Endothelial cell of umbilical vein (primary cell): ENCODE measurements around the gene EHBP1L1. TPM values are rescaled to one million over a fixed set of nuclear protein-coding genes. Genes with fewer than 3 reads are reported as not detected.

Experiments used
- BruUV-seq: library from RNA; stranded (reverse); fragments of 400-500 nt; replicated peaks from 2 replicates; lab custom pipeline; 2021; lab: Mats Ljungman, UMichigan
- CTCF ChIA-PET: fragments of 300-600, 350-600 bp; sonication (Branson Sonifier 250); formaldehyde crosslinking; loops from one replicate; lab custom pipeline; 2021; ENCODE audit warnings: antibody characterized with exemption, inconsistent platforms; lab: Charles Lee
- POLR2A ChIA-PET: fragments of 300-600, 350-600 bp; sonication (Branson Sonifier 250); formaldehyde crosslinking; loops from one replicate; lab custom pipeline; 2021; ENCODE audit warnings: antibody characterized with exemption, inconsistent platforms; lab: Charles Lee
- DNase-seq: peaks from one replicate; pipeline ENCODE4 v3.0.0-alpha.2; 2011; ENCODE audit warnings: low read depth, low spot score
- FAIRE-seq: peaks from 2 replicates; lab custom pipeline; 2011; peaks lifted over from hg19 to GRCh38; lab: Jason Lieb, UNC
- H2AFZ ChIP-seq: 2 replicates; pipeline ENCODE4 v1.6.0; 2012; ENCODE audit warnings: low read depth, low read length, control low read depth, inconsistent platforms
- H3K27ac ChIP-seq: 2 replicates; pipeline ENCODE4 v1.5.1; 2011; ENCODE audit warnings: low read depth, mild to moderate bottlenecking, control low read depth, low read length, moderate library complexity; ENCODE audit not compliant: insufficient read depth
- H3K27me3 ChIP-seq, 2 experiments: 2 replicates each; pipeline versions ENCODE4 v1.6.0 to v1.6.1; 2011; ENCODE audit warnings: low read length in 2 of 2, mixed read lengths in 1 of 2; ENCODE audit not compliant: control insufficient read depth in 2 of 2, insufficient read depth in 2 of 2
- H3K36me3 ChIP-seq, 2 experiments: 2 replicates in 1 of 2; 3 replicates in 1 of 2; pipeline ENCODE4 v1.5.1; 2011; ENCODE audit warnings: low read length in 2 of 2, mild to moderate bottlenecking in 1 of 2, moderate library complexity in 1 of 2; ENCODE audit not compliant: control insufficient read depth in 2 of 2, insufficient read depth in 2 of 2; ENCODE audit errors: extremely low read depth in 1 of 2
- H3K4me1 ChIP-seq: 3 replicates; pipeline ENCODE4 v1.5.1; 2011; ENCODE audit warnings: mild to moderate bottlenecking, low read length; ENCODE audit not compliant: control insufficient read depth, insufficient read depth; ENCODE audit errors: extremely low read depth
- H3K4me2 ChIP-seq: 2 replicates; pipeline ENCODE4 v1.6.1; 2011; ENCODE audit warnings: low read length, control low read depth, mixed read lengths; ENCODE audit not compliant: insufficient read depth
- H3K4me3 ChIP-seq, 3 experiments: fragments of 200-600 bp in 1 of 3; sonication (generic), shearing (Covaris generic) in 1 of 3; replicated peaks in 1 of 3; 2 replicates each; pipeline ENCODE4 v1.5.1; 2011 to 2016; ENCODE audit warnings: control low read depth in 3 of 3, low read length in 3 of 3, mild to moderate bottlenecking in 2 of 3, inconsistent platforms in 1 of 3, low read depth in 1 of 3, moderate library complexity in 1 of 3; ENCODE audit not compliant: insufficient read depth in 1 of 3
- H3K79me2 ChIP-seq: 2 replicates; pipeline ENCODE4 v1.6.0; 2012; ENCODE audit warnings: low read length, inconsistent platforms; ENCODE audit not compliant: control insufficient read depth, insufficient read depth
- H3K9ac ChIP-seq: replicated peaks from 2 replicates; pipeline ENCODE3; 2011; ENCODE audit warnings: low read length, control low read depth; ENCODE audit not compliant: insufficient read depth; ENCODE audit errors: extremely low read depth
- H3K9me1 ChIP-seq: replicated peaks from 3 replicates; pipeline ENCODE4 v1.6.0; 2011; ENCODE audit warnings: mild to moderate bottlenecking, low read length; ENCODE audit not compliant: control insufficient read depth, insufficient read depth; ENCODE audit errors: extremely low read depth
- H3K9me3 ChIP-seq: replicated peaks from 2 replicates; pipeline ENCODE4 v1.5.1; 2012; ENCODE audit warnings: low read length, inconsistent platforms; ENCODE audit not compliant: control insufficient read depth, insufficient read depth
- H4K20me1 ChIP-seq: replicated peaks from 2 replicates; pipeline ENCODE3; 2011; ENCODE audit warnings: mild to moderate bottlenecking, low read length; ENCODE audit not compliant: control insufficient read depth, insufficient read depth; ENCODE audit errors: extremely low read depth
- EZH2 ChIP-seq: IDR thresholded peaks from 2 replicates; pipeline ENCODE4 v1.6.1; 2012; ENCODE audit warnings: borderline replicate concordance, low read depth, mild to moderate bottlenecking, moderate library complexity, low read length, inconsistent platforms; ENCODE audit not compliant: severe bottlenecking
- FOS ChIP-seq: IDR thresholded peaks from 2 replicates; pipeline ENCODE4 v1.6.1; 2011; ENCODE audit warnings: mild to moderate bottlenecking, low read length, moderate library complexity, borderline replicate concordance; ENCODE audit not compliant: insufficient read depth
- GATA2 ChIP-seq: IDR thresholded peaks from 2 replicates; pipeline ENCODE4 v1.7.0; 2011; ENCODE audit warnings: low read depth, mild to moderate bottlenecking, moderate library complexity, mixed read lengths, low read length; ENCODE audit not compliant: insufficient read length, insufficient read depth
- JUN ChIP-seq: IDR thresholded peaks from 2 replicates; pipeline ENCODE4 v1.6.1; 2011; ENCODE audit warnings: borderline replicate concordance, low read depth; ENCODE audit not compliant: insufficient read length, insufficient read depth
- MYC ChIP-seq: IDR thresholded peaks from one replicate; pipeline ENCODE4 v1.6.1; 2011; ENCODE audit warnings: mild to moderate bottlenecking, low read depth, low read length
- POLR2A ChIP-seq: IDR thresholded peaks from 2 replicates; pipeline ENCODE4 v1.6.1; 2012; ENCODE audit warnings: low read depth, mild to moderate bottlenecking, control low read depth, low read length
- POLR2AphosphoS5 ChIP-seq: IDR thresholded peaks from 2 replicates; pipeline ENCODE4 v1.6.1; 2012; ENCODE audit warnings: low read depth, mild to moderate bottlenecking, control low read depth, low read length, moderate library complexity; ENCODE audit not compliant: insufficient read depth
- dilution Hi-C: fragments of 300-500 bp; cut with MboI; formaldehyde crosslinking; loops from one replicate; pipeline ENCODE4 v1.15.0; 2019; ENCODE audit warnings: low sequenced_read_pairs; ENCODE audit not compliant: extremely low pct_ligation_motif_present
- intact Hi-C: fragments of 100-400 bp; cut with micrococcal nuclease; formaldehyde crosslinking; loops from one replicate; pipeline ENCODE4 v1.10.0; 2022
- polyA plus RNA-seq, 4 experiments: library from polyadenylated mRNA; depleted of rRNA in 3 of 4; stranded (reverse) in 3 of 4; unstranded in 1 of 4; fragments of >200 nt; gene quantifications; 2 replicates each; pipeline versions ENCODE4 v1.2.1 to v1.2.3, GENCODE V29; 2011 to 2012; ENCODE audit warnings: missing spikeins in 1 of 4
- total RNA-seq: library from RNA; stranded (reverse); gene quantifications from 2 replicates; pipeline ENCODE4 v1.2.3, GENCODE V29; 2021
- TF ChIP-seq, protein P1 (sequence below): IDR thresholded peaks from 2 replicates; pipeline ENCODE4 v1.6.1; 2011; ENCODE audit not compliant: insufficient read depth, insufficient read length
- TF ChIP-seq, protein P2 (sequence below), 2 donors: IDR thresholded peaks; 1 replicate in 1 of 2; 2 replicates in 1 of 2; pipeline ENCODE4 v1.5.1; 2011; ENCODE audit warnings: low read length in 2 of 2, mild to moderate bottlenecking in 2 of 2, moderate library complexity in 2 of 2, control low read depth in 1 of 2, inconsistent platforms in 1 of 2, low read depth in 1 of 2; ENCODE audit not compliant: insufficient read depth in 1 of 2; ENCODE audit errors: extremely low read depth in 1 of 2

EHBP1L1 gene
- total and polyA plus RNA-seq, 2 donors (not counting 3 experiments of a cell fraction or from before 2014, with no cell fraction given), result 12.7 to 19.7 TPM

DNA sequence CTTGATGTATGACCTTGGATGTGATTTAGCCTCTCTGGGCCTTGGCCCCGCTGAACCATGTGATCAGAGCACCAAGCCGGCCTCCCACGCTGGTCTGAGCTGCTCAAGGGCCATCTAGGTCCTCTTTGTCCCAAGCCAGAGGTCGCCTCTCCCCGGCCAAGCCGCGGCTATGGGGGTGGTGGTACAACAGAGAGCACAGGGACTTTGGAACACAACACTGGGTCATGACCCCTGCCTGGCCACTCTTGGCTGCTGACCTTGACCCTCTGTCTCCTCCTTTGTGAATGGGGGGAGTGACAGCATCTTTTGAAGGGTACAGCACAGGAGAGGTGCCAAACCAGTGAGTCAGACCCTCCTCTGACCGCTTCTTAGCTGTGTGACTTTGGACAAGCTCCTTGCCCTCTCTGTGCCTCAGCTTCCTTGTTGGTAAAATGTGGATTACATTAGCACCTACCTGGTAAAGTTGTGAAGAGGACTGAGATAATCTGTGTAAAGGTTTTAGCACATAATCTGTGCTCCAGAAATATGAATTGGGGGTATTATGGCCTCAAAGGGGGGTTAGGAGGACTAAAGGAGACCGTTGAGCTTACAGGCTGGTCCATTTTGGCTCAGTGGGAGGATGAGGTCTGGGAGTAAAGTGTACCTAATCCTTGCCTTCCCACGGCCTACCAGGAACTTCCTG, 46.2 kb upstream of the EHBP1L1 start:
- no peak for TF ChIP-seq GATA2
- no peak for TF ChIP-seq EZH2
- no peak for TF ChIP-seq JUN
- no peak for TF ChIP-seq POLR2A
- TF ChIP-seq, protein P1, sequence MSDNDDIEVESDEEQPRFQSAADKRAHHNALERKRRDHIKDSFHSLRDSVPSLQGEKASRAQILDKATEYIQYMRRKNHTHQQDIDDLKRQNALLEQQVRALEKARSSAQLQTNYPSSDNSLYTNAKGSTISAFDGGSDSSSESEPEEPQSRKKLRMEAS, result no peak
- TF ChIP-seq FOS, result no peak
- no peak for TF ChIP-seq MYC
- no peak for TF ChIP-seq POLR2AphosphoS5
- TF ChIP-seq, protein P2, sequence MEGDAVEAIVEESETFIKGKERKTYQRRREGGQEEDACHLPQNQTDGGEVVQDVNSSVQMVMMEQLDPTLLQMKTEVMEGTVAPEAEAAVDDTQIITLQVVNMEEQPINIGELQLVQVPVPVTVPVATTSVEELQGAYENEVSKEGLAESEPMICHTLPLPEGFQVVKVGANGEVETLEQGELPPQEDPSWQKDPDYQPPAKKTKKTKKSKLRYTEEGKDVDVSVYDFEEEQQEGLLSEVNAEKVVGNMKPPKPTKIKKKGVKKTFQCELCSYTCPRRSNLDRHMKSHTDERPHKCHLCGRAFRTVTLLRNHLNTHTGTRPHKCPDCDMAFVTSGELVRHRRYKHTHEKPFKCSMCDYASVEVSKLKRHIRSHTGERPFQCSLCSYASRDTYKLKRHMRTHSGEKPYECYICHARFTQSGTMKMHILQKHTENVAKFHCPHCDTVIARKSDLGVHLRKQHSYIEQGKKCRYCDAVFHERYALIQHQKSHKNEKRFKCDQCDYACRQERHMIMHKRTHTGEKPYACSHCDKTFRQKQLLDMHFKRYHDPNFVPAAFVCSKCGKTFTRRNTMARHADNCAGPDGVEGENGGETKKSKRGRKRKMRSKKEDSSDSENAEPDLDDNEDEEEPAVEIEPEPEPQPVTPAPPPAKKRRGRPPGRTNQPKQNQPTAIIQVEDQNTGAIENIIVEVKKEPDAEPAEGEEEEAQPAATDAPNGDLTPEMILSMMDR (IDR thresholded peaks at IDR 0.05; ENCODE audit: extremely low read depth in 1 of 2, insufficient read depth in 1 of 2, low read depth in 1 of 2, low read length in 2 of 2), result no peak
- dilution Hi-C loops (no loop called here), intact Hi-C loops (no loop called here)
- FAIRE-seq, result no peak
- H3K9me1 ChIP-seq, result no peaks in the 10 kb centered on the region
- no peak overlapping the region for H2AFZ ChIP-seq
- no peak for DNase-seq
- ChIA-PET CTCF (interaction anchor here (1.5 kb wide), 1 partner anchor 10 kb away, joined by 5 read pairs; no protein-coding TSS in a partner anchor), POLR2A (no interaction called here)
- H3K27ac ChIP-seq, result no peak overlapping the region
- no peaks in the 10 kb centered on the region for H3K27me3 ChIP-seq
- no peak overlapping the region for H3K4me3 ChIP-seq
- no TSS peak for BruUV-seq
- peaks cover 21% of the 10 kb centered on the region for H3K79me2 ChIP-seq
- peaks cover 16 to 43% of the 10 kb centered on the region in 2 experiments for H3K36me3 ChIP-seq
- H3K9ac ChIP-seq, result no peak overlapping the region
- H3K4me2 ChIP-seq, result no peak overlapping the region
- H3K9me3 ChIP-seq, result no peaks in the 10 kb centered on the region
- no peaks in the 10 kb centered on the region for H4K20me1 ChIP-seq
- peaks cover 8% of the 10 kb centered on the region for H3K4me1 ChIP-seq
